Left renal cortex interstitium (tissue), 4 donors: ENCODE measurements around the gene RASL10B. TPM values are rescaled to one million over a fixed set of nuclear protein-coding genes. Genes with fewer than 3 reads are reported as not detected.
A peak's percentile ranks its signal among the peaks of the same experiment; 100 is the strongest.

Experiments
- DNase-seq, 4 donors: peaks; one replicate each; pipeline ENCODE4 v3.0.0-alpha.2; 2013; ENCODE audit warnings: low read depth in 4 of 4, low spot score in 2 of 4, missing footprints in 1 of 4
- polyA plus RNA-seq, 4 donors: library from polyadenylated mRNA; unstranded; fragments of 120-200 nt; gene quantifications; one replicate each; pipeline ENCODE4 v1.2.1, GENCODE V29; 2013; ENCODE audit not compliant: insufficient read length in 4 of 4

The RASL10B gene
- polyA plus RNA-seq, 4 donors: 12.0 to 16.8 (median 15.3) TPM

DNA sequence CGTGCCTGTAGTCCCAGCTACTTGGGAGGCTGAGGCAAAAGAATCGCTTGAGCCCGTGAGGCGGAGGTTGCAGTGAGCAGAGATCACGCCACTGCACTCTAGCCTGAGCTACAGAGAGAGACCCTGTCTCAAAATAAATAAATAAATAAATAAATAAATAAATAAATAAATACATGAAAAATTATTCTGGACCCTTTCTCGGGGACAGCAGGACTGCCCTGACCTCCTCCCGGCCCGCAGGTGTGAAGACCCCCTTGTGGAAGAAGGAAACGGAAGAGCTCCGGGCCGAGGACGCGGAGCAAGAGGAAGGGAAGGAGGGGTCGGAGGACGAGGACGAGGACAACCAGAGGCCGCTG lies 32.3 kb downstream of the RASL10B start:
- DNase-seq: no peak

DNA sequence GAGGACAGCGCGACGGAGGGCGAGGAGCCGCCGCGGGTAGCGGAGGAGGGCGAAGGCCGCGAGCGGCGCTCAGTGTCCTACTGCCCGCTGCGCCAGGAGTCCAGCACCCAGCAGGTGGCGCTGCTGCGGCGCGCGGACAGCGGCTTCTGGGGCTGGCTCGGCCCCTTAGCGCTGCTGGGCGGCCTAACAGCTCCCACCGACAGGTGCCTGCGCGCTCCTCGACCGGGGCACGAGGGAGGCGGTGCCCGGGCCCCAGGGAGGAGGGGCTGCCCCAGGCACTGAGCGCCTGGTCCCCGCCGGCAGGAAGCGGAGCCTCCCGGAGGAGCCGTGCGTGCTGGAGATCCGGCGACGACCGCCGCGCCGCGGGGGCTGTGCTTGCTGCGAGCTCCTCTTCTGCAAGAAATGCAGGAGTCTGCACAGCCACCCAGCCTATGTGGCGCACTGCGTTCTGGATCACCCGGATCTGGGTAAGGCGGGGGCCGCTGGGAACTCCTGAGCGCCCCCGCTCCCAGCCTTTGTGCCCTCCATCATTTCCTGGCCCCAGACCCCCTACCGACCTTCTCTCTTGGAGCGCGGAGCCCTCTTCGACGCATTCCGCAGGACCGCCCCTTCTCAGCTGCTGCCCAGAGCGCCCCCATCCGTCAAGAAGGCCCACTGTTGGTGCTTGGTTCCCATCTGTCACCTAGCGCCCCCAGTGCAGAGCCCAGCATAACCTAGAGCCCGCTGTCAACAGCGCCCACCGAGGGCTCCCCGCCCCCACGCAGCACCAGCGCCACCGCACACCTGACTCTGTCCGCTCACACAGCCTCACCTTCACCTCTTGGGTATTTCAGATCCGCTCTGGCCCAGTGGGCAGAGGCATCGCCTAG lies 32.9 kb downstream of the RASL10B start:
- peak; percentile 53 to 82 (median 77) for DNase-seq

DNA sequence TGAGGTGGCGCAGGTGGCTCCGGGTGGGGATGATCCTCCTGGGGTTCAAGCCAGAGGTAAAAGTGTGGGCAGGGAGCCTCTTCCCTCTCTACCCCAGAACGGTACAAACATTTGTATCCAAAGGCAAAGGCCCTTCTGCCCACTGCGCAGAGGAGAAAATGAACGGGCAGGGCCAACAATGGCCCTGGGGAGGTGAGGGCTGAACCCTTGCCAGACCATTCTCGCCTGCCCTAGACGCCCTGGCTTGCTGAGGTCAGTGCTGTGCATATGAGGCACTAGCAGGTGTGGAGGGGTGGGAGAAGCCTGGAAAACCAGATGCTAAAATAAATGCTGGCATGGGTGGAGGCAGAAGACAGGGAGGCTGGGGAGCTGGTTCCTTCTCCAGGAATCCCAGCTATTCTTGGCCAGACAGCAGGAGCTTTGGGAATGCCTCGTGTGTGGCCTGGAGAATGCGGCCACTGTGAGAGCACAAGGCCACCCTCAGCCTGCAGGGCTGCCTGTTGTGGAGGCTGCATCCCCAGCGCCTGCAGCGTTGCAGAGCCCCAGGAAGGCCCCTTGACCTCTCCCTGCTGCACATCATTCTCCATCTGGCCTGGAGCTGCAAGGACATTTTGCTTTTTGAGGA lies 33.8 kb downstream of the RASL10B start:
- no peak for DNase-seq

DNA sequence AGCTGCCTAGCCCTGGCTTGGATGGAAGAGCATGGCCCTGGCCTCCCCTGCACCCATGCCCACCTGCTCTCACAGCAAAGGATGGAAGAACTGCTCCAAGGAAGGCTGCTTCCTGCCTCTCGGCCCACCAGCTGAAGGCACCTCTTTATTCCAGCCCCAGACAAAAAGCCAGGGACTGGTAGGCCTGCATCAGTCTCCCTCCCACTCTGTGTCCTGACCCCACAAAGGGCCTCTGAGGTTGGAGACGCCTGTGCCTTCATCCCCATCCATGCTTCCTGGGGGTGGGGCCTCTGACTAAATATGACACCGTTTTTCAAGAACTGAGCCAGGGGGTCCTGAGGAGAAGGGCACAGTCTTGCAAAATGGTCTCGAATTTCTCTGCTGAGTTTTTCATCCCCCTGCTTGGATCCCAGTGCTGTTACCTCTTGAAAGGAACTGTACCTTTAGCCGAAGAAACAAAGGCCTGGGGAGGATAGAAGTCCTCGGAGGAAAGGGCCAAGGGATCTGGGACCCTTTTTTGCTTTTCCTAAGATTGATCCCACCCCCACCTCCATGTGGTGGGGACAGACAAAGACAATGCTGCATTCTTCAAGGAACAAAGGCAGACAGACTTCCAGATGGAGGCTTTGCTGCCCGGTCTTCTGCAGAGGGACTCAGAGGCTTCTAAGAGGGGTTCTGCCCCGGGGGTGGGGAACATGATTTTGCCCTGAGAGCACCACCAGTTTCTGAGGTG lies 34.5 kb downstream of the RASL10B start:
- DNase-seq: no peak

DNA sequence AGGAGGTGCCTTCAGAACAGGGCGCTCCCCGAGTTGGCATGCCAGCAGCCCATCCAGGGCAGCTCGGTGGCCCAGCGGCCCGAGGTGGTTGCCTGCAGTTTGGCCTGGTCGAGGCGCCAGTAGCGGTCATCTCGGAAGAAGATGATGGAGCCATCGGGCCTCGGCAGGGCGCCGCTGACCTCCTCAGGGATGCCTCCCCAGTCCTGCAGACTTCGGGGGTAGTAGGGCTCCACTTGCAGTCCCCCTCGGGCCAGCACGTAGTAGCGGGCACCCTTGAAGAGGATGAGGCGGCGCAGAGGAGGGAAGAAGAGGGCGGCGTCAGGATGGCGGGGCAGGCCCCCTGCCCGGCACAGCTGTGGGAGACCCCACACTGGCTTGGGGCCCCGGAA lies 35.0 kb downstream of the RASL10B start:
- no peak for DNase-seq

DNA sequence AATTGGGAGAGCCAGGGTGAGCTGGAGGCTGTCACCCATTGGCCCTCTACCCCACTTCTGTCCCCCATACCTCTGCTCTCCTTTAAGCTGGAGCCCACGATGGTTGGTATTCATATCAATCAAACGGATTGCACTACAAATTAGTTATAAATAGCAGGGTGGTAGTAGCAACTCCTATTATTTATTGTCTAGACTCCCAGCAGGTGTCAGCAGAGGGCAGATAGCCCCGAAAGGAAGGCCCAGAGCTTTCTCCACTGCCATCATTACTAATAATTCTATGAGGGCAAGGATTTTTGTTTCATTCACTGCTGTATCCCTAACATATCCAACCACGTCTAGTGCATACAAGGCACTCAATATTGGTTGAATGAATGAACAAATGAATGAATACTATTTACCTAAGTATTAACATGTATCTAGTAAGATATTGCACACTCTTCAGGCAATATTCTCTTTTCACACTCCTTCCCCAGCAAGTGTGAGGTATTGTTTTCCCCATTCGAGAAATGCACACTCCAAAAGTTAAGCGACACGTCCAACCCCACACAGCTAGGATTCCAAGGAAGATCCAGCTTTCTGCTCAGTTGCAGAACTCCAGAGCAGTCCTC lies 35.6 kb downstream of the RASL10B start:
- DNase-seq: no peak

DNA sequence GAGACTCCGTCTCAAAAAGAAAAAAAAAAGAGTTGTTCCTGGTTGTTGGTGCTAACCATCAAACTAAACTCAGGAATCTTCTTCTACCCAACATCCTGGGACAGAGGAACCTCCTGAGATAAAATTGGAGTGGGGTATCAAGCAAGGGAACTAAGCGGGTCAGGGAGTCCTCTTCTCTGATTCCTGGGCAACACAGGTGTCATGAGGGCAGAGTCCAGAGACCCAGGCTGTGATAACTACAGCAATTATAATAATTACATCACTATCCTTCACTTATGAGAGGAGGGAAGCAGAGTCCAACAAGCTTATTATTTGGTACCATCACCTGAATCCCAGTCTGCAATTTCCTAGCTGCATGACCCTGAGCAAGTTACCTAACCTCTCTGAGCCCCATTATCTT lies 37.4 kb downstream of the RASL10B start:
- no peak for DNase-seq

DNA sequence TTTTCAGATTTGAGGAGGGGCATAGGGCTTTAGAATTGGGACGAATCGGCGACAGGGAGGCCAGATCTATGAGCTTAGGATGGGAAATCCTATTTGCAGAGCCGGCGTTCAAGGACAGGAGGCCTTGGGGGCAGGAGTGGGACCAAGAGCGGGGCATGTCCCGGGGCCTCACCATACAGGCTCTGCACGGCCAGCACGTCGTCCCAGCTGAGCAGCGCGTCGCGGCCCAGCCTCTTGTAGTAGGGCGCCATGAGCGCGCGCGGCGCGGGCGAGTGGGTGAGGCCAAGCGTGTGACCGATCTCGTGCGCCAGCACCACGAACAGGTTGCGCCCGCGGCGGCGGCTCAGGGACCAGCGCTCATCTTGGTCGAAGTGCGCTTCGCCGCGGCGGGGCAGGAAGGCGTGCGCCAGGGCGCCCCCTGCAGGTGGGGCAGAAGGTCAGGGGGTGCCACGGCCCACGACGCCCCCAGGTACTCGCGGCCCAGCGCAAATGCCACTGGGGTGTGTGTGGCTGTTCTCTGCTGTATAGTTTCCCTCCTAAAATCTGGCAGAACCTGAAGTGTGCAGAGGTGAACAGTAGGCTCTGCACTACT lies 38.6 kb downstream of the RASL10B start:
- DNase-seq: no peak

DNA sequence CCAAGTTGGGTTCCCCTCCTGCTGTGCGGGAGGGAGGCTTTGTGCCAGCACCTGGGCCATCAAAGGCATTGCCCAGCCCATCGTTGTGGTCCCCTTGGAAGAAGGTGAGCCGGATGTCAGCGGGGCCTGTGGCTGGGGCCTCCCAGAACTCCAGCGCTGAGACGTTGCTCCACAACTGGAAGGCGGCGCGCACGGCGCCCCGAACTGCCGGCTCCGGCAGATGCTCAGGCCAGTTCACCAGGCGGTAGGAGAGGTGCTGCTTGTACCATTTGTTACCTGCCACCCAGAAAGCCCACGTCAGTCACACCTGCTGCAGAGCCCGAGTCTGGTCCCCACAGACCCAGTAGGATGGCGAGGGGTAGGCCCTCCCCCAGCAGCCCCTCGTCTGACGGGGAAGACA lies 41.7 kb downstream of the RASL10B start:
- DNase-seq: no peak

DNA sequence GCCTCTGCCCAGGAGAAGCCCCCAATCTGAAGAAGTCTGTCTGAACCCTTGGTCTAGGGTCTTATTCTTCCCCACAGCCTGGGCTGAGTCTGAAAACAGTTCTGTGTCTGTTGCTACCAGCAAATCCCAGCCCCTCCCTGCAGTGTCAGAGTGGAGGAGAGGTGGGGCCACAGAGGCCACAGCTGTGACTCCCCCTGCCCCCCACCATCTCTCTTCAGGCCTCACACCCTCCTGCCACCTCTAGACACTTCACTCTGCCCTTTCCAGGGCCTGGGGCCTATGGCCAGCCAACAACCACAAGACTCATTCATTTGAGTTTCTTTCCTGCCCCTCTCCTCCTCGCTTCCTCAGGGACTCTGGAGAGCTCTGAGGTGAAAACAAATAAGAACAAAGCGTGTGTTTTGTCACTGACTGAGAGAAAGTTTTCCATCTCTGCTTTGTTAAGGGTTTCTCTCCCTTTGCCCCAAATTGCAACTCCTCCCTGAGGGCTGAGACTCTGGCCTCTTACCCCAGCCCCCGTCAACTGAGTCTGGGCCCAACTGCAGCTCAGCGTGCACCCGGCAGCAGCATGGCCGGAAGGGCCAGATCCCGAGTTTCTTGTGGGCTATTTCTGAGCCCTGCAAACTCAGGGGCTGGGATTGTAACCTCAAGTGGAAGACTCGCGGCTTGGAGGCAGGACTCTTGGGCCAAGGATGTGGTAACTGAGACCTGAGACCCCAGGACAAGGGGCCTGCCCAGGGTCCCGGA lies 42.4 kb downstream of the RASL10B start:
- no peak for DNase-seq

DNA sequence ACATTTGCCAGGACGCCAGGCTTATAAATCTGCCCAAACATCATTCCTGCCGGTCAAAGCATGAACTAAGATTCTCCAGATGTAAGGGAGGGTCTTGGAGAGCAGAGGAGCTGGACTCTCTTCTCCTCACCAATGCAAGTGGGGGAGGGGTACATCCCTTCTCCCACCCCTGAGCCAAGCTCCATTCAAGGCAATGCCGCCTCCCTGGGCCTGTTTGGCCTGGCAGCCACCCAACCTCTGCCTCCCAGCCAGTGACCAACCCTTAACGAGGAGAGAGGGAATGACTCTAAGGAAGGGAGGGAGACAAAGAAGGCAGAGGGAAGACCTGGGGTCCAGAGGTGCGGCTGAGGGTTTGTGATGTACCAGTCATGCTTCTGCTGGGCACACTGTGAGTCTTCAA lies 43.1 kb downstream of the RASL10B start:
- DNase-seq: no peak

DNA sequence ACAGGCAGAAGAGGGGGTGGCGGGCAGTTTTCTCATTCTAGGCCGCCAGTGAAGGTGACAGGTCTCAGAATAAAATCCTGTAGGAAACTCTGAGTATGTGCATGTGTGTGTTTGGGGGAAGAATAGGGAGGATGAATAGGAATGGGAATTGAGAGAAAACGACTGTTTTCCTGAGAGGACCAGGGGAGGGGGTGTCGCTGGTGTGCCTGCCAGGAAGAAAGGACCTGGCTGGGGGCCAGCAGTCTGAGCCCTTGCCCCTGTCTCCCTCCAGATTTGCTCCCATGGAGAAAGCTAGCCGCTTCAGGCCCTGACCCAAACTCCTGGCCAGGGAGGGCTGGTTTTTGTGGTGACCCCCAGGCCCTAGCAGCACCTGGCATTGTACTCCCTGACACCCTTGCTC lies 43.6 kb downstream of the RASL10B start:
- no peak for DNase-seq

DNA sequence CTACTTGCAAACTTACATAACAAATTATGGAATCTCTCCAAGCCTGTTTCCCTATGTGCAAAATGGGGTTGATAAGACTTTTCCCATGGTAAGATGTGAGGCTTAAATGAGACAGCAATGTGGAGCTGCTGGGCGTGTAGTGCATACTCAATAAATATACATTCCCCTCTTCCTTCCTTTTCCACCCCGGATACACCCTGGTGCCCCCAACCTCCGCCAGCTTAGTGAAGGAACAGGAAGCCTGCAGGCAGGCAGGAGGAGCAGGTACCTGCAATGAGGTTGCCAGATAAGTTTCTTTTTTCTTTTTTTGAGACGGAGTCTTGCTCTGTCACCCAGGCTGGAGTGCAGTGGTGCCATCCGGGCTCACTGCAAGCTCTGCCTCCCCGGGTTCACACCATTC lies 44.1 kb downstream of the RASL10B start:
- DNase-seq: no peak

DNA sequence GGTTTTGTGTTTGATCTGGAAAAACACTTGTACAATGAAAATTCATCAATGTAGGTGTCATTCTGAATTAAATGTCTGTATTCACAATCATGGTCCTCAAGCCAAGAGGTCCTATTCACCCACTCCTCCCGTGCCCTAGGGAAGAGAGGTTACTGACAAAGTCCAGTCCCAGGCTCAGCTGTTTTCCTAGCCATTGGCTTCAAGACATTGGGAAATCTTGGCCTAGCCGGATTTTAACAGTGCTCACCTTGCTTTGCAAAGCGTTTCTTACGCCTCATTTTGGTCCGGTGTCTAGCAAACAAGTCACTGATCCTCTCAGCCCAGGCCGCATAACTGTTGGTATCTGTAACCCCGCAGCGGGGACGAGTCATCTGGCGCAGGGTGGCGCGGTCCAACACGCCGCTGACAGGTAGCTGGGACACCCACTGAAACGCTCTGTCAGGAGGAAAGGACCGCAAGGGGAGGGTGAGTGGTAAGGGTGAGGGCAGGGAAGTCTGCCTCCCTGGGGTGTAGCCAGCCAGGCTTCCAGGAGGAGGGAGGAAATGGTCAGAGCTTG lies 47.3 kb downstream of the RASL10B start:
- no peak for DNase-seq

DNA sequence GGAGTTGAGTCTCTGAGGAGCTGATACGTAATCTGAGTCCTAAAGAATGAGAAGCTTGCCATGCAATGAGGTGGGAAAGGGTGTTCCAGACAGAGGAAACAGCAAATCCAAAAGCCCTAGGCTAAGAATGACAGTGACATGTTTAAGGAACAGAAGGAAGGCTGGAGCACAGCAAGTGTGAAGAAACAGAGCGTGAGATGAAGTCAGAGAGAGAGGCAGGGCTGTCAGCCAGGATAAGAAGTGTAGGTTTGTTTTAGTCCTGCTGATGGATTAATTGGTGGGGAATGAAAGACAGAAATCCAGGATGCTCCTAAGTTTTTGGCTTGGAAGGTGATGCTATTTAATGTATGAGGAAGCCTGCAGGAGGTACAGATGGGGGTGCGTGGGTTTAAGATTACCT lies 49.5 kb downstream of the RASL10B start:
- no peak for DNase-seq

DNA sequence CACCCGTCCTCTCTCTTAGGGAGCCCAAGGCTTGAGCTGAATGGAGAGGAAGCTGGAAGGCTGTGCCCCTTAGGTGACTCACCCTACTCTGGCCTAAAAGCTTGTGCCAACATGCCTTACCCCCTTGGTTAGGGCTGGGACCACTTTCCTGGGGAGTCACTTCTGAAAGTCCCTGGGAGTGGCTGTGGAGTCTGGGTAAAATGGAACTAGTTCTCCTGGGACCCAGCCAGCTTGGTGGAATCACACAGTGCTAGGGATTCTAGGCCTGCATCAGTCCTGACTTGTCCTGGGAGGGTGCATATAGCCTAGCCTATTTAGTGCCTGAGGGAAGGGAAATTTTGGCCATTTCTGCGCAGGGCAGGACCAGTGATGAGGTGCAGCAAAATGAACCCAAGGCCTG lies 53.5 kb downstream of the RASL10B start:
- no peak for DNase-seq

DNA sequence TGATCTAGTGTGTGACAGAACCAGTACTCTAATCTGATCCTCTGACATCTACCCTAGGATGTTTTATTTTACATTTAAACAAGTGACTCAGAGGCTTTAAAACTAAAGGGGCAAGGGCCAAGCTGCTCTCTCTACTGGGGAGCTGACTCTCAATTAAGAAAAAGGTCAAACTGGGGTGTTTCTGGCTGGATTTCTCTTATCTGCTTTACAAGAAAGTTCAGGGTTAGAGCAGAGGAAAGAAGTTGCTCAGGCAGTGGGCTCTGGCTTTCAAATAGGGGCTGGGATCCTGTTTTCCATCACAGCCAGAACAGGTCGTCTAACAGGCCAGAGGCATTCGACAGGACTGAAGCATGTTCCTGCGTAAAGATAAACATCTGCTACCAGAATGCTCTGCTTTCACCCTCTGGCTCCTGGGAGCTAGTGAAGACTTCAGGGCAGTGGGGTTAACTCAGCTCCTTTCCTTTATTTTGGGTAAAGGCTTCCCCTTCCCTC lies 55.5 kb downstream of the RASL10B start:
- no peak for DNase-seq

DNA sequence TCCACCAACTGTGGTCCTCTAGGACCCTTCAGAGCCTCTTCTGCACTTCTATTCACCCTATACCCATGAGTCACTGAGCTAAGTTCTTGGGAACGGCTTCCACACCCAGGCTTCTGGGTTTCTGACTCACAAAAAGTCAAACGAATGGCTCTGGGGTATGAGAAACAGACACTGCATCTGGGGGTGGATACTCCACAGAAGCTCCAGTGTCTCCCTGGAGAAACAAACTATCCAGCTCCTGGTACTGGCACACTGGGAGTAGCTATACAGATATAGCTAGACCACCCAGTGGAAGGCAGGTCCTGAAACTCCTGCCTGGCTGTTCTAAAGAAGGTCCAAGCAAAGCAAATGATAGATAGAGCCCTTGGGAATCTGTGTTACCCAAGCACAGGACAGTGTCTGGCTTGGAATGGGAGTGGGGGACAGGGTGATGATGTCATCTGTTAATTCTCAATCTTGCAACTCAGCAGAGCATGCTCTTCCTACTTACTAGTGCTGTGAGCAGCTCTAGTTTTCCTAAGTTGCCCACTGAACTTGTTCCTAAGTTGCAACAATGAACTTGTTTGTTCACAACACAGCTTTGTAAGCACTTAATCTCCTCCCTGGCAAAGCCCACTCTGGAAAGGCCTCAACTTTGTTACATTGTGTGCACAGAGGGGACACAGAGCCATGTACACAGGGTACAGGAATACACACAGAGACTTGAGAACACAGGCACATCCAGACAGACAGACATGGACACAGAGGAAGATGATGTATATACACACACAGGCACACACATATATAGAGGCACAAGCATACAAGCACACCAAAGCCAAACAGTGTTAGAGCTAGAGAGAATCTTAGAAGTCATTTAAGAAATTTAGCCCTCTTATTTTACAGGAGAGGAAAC lies 57.3 kb downstream of the RASL10B start:
- DNase-seq: no peak

DNA sequence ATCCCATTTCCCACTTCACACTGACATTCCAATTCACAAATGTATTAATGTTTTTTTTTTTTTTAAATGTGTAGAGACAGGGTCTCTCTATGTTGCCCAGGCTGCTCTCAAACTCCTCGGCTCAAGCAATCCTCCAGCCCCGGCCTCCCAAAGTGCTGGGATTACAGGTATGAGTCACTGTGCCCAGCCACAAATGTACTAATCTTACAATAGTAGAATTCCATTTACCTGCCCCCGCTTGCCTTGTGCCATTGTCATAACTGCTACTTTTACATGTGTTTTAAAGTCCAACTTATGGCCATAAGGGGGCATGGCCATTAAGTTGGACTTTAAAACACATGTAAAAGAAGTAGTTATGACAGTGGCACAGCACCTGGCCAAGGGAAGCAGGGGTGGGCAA lies 59.4 kb downstream of the RASL10B start:
- DNase-seq: no peak
